Glomerular endothelial cell (primary cell): ENCODE results near the gene MED4. TPM values are rescaled to one million over a fixed set of nuclear protein-coding genes. Genes with fewer than 3 reads are reported as not detected.
"Not testable (repeated sequence)": the region's sequence is repeated elsewhere in the genome, so short reads cannot be mapped to it uniquely, and the experiment has no call there.

ENCODE experiments used
- DNase-seq: peaks from one replicate; pipeline ENCODE4 v3.0.0-alpha.2; 2011; ENCODE audit warnings: low read depth, low spot score; ENCODE audit errors: extremely low read depth
- total RNA-seq: library from RNA; depleted of rRNA; stranded (reverse); fragments of >200 nt; gene quantifications from 2 replicates; pipeline ENCODE4 v1.2.3, GENCODE V29; 2015

The MED4 gene
- total RNA-seq, 1 donor from 2014 or later, result 26.3 TPM

DNA sequence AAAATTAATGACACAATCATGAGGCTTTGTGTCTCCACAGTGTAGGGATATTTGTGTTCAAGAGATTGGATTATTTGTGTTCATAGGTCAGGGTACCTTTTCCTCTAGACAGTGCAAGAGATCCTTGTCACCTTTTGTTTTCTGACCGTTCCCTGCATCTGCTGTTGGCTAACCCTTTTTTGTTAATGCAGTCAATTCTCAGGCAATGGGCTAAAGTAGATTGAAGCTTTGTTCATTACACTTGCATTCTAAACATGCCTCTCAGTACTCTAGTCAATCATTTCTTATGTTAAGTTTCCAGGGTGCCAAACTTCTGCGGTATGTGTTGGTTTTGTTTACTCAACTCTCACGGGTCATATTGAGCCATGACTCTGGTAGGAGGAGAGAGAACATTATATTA lies 1.8 kb upstream of the MED4 start:
- no peak for DNase-seq

DNA sequence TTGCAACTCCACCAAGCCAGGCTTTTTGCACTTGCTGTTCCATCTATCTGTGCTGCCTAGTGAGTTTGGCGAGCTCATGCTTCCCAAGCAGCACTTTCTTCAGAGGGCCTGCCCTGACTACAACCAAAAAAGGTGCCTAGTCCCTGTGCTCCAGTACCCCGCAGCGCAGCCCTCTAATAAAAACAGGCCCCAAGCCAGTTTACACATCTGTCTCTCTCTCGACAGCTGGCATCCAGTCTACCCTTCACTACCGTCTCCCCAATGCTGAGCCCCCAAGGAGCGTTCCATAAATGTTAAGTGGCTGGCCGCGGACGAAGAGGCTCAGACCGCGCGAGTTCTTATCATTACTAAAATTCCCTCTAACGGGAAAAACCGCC lies 512 bp downstream of the MED4 start:
- DNase-seq, result no peak

DNA sequence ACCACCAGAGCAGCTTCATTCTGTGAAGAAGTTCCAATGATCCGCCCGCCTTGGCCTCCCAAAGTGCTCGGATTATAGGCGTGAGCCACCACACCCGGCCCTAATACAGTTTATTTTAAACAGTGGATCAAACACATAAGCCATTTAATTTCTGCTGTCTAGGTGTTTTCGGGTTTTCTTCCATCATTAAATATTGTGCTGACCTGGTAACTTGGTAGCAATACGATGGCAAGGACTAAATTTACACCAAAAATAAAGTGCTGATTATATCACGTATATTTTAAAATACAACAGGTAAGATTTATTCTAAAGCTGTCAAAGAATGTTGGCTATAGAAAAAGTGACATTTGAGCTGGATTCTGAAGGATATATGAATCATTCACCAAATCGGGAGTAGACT lies 1.3 kb downstream of the MED4 start:
- no peak for DNase-seq

DNA sequence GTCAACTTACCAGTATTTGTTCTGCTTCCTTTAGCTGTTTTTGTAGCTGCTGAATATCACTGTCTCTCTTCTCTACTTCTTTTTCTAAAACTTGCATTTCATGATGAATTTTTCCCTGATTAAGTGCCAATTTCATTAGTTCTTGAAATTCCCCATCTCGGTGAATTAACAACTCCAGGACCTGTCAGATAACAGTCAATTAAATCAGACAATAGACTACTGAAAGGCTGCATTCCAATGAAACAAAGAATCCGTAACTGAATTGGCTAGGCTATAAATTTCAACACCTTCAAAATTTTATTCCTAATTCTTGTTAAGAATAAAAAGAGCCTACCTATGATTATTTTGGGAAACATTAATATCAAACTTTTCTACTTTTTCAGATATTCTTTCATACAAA lies 8.6 kb downstream of the MED4 start:
- no peak for DNase-seq

DNA sequence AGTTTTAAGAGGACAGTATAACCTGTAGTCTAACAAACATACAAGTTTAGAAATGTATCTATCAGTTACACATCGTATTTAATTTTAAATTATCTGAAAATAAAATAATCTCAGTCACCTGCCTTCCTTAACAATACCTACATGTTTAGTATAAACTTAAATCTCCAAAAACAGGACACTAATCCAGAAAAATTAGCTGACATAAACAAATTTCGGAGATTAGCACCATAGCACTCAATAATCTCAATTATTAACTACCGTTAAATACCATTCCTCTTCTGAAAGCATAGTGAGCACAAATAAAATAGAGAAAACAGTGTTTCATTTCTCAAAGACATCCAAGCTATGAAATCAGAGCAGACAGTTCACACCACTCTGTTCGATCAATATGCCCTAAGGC lies 13.2 kb downstream of the MED4 start:
- no peak for DNase-seq

DNA sequence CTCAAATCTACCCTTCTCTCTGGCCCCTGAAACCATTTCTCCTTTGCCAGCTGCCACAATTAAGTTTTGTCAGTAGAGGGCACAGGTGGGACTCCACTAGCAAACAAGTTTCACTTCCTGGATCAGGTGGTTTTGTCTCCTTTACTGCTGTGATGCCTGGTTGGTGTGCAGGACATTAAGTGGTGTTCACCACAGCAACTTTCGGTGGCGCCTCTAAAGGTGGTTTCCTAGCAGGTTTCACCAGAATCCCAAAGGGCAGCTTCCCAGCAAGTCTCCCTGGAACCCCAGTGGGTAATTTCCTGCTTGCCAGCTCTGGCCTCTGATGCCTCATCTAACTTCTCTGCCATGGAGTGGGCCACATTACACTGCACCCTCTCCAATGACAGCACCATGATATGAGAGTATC lies 16.6 kb downstream of the MED4 start:
- DNase-seq, result no peak

DNA sequence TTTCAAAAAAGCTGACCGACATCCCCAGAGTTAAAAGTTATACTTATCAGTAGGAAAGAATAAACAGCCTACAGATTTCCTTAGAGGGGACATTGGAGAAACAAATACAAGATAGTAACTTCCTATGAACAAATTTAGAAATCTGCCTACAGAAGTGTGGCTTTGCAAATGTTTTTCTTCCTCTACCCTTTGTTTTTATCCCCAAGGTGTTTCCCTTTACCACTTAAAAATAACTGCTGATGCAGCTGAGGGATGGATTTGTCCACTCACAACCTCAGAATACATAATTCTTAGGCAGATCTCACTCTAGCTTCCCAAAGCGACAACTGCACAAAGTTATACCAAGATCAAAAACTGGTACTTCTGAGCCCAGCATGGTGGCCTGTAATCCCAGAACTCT lies 20.9 kb downstream of the MED4 start:
- no peak for DNase-seq

DNA sequence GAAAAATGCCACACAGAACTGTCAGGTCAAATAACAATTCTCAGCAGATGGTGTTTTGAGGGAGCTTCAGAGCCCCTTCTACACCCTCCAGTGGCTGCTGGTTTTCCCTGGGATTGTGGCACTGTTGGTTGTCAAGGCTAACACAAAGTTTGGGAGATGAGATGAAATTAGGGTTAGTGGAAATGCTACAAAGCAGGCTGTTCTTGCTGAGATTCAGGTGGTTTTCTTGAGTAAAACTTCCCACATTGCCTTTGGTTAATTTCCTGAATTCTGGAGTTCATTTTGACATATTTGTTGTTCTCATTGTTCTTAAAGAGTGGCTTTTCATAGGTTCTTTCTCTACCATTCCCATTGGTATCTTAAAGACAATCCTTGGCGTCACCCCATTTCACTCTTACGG lies 22.1 kb downstream of the MED4 start:
- no peak for DNase-seq

DNA sequence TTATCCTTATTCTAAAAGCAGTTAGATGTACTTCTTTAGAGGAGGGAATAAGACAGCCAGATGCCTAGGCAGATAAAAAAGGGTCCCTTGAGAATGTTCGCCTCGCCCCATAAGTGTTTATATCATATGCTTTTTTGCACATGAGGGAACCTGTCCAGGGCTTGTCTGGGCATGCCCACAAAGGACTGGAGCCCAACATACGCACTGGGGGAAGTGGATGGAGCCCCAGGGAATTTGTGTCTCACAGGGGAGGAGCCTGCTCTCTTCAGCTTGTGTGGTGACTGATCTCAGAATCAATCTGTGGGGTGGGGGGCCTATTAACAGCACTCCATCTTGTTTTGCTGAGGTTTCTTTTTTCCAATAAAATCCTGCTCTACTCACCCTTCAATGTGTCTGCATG lies 22.6 kb downstream of the MED4 start:
- DNase-seq, result no peak

DNA sequence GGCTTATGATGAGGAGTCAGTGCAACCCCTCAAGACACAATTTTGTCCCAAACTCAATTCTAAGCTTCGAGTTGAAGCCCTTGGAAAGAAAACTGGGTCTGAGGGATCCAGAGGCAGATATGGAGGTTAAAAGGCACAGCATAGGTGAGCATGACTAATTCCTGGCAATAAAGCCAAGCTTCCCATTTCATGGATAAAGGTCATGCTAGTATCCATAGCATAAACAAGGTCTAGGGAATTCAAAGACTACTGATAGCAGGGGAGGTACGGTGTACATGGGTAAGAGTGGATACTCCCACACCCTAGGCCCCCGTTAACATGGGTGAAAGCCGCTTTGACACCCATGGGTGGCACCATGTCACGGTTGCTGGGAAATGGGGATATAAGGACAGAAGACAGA lies 24.0 kb downstream of the MED4 start:
- no peak for DNase-seq

DNA sequence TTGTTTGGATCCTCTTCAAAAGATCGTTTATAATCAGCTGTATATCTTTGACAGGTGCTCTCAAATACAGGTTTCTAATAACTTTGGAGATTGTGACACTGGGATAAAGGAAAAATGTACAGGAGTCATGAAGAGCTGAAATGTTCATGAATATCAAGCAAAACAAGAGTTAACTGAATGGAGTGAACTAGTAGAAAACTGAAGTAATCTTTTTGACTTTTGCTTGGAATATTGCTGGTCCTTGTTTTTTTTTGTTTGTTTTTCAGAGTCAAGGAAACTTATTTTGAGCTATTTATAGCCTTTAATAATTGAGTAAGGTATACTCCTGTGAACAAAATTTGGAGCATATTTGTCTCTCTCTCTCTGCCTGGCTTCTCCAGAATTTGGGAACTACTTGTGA lies 25.3 kb downstream of the MED4 start:
- DNase-seq, result no peak

DNA sequence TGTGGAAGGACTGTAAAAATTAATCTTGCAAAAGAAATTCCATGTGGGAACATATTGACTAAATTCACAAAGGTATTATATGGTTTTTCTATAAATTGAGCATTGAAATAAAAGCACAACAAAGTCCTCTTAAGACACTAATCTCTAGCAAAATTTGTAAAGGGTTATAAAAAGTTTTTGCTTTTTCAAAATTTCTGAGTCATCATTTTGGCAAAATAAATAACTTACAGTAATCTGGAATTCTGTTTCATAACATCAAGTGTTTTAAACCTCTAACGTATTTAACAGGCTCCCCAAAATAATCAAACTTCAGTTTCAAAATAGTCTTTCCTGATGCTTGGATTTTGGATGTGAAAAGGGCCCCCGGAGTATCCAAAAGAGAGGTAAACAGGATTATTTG lies 26.0 kb downstream of the MED4 start:
- no peak for DNase-seq

DNA sequence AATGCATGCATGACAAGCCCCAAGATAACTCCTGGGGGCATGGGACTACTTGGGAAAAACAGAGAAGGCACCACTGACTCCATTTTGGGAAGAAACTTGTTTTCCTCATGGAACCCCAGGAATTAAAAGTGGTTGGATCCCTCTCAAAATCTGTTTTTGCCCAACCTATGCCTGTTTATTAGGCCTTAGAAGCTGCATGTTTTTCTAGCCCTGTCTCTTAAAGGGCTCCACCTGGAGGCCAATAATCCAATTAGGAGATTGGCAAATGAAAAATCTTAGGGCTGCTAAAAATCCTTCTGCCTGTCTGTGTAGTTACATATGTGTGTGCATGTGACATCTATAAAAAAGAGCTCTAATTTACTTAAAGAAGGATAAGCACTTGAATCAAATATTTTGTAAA lies 26.9 kb downstream of the MED4 start:
- no peak for DNase-seq

DNA sequence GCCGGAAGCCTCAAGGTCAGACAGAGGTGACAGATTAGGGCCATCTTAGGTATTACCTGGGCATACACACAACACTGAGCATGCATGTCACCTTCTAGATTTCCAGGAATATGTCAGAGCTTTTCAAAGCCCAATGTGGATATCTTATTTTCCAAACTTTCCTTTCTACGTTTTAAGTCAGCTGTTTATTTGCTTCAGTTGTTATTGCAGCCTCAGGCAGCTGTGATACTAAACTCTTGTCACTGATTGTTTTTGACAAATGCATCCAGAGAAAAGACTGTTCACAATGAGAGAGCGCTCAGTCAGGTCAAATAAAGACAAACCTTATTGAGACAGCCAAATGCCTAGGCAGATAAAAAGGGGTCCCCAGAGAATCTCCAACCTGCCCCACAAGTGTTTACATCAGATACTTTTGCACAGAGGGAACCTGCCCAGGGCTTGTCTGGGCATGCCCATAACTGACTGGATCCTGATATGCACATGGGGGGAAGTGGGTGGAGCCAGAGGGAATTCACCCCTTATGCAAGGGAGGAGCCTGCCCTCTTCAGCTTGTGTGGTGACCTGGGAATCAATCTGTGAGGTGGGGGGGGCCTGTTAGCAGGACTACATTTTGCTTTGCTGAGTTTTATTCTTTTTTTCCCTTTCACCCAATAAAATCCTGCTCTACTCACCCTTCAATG lies 28.5 kb downstream of the MED4 start:
- no peak for DNase-seq

DNA sequence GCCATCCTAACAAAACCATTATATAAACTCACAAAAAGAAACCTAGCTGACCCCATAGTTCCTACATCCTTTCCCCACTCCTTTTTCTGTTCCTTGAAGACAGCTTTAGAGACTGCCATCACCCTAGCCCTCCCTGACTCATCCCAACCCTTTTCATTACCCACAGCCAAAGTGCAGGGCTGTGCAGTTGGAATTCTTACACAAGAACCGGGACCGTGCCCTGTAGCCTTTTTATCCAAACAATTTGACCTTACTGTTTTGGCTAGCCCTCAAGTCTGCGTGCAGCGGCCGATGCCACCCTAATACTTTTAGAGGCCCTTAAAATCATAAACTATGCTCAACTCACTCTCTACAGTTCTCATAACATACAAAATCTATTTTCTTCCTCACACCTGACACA lies 35.0 kb downstream of the MED4 start:
- DNase-seq, result not testable (repeated sequence)

DNA sequence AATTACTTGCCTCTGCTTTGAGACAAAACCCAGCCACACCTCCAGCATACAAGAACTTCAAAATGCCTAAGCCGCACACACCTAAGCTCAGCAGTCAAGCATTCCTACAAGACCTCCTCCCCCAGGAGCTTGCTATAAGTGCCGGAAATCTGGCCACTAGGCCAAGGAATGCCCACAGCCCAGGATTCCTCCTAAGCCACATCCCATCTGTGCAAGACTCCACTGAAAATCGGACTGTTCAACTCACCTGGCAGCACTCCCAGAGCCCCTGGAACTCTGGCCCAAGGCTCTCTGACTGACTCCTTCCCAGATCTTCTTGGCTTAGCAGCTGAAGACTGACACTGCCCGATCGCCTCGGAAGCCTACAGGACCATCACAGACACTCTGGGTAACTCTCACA lies 36.4 kb downstream of the MED4 start:
- DNase-seq, result not testable (repeated sequence)

DNA sequence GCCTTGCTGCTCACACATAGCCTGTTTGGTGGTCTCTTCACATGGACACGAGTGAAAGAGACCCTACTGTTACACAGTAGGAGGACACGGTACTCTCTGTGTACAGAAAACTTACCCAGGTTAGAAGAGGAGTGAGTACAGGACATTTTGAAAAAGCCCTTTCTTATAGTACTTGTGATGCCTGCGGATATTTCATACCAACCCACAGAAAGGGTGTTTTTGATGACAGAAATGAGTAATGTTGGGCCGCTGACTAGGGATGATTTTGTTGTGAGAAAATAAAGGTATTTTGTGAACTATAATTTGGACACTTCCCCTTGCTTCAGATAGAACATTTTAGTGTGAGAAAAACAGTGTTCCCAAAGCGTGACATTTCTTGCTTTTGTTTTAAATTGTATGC lies 39.2 kb downstream of the MED4 start:
- no peak for DNase-seq

DNA sequence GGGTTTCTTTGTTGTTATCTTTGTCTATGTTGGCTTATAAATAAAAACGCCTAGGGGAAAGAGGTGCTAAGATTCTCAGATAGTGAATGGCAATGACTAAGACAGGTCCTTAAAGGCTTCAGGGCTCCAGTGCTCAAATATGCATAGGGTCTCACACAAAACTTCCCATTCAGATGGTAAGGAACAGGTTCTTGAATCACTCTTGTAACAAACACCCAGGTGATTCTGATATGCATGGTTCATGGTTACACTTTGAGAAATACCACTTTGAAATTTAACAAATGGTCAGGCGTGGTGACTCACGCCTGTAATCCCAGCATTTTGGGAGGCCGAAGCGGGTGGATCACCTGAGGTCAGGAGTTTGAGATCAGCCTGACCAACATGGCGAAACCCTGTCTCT lies 40.3 kb downstream of the MED4 start:
- DNase-seq, result no peak

DNA sequence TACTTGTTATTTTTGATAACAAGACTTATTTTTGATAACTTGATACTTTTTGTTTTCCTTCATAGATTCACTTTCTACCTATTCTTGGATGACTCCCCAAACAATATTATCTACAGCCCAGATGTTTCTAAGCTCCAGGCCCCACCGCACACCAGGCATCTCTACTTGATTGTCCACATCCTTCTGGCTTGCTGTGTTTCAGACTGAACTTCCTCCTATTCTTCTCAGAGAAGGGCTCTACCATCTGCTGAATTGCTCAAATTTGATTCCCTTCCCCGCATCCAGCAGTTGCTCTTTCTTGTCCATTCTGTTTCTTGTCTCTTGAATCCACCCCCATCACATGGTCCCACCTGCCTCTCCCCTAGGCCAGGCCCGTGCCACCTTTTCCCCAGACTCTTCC lies 44.4 kb downstream of the MED4 start:
- DNase-seq, result no peak

DNA sequence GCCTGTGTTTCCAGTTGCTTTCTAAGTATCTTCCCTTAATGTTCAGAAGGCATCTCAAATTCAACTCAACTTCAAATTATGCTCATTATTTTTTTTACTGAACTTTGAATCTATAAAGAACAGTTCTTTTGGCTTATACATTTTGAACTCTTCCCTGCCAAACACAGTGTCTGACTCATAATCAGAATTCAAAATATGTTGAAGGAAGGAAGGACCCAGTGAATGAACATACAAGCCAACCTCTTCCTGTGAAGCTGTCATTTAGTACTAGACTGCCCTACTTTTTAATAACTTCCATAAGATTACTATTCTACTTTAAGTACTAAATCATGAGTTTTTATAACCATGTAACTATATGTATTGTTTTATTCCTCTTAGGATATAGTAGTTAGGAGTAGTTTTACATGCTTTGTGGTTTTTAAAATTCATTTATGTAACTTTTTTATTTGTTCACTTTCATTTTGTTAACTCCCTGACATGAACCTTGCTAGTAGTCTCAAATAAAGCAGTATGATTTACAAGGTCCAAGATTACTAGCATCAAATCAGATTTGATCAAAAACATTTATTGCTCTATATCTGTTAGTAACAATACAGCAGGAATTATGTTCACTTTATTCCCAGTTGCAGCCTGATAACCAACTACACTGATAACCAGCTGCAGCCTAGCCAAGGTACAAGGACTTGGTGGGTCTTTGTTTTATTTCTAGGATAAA lies 51.0 kb downstream of the MED4 start:
- DNase-seq, result no peak

DNA sequence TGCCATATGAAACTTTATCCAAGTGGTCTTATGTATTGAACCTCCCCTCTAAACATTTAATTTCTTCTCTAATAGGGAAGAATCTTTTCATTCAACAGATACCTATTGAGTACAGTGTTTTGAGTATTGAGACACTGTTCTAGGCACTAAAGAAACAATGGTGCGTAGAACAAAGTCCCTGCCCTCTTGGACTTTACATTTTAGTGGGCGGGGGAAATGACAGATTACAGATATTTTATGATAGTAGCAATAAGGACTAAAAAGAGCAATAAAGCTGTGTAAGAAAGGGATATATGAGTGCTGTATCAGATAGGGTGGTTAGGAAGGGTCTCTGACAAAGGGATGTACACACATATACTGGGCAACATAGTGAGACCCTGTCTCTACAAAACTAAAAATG lies 52.0 kb downstream of the MED4 start:
- DNase-seq, result no peak

DNA sequence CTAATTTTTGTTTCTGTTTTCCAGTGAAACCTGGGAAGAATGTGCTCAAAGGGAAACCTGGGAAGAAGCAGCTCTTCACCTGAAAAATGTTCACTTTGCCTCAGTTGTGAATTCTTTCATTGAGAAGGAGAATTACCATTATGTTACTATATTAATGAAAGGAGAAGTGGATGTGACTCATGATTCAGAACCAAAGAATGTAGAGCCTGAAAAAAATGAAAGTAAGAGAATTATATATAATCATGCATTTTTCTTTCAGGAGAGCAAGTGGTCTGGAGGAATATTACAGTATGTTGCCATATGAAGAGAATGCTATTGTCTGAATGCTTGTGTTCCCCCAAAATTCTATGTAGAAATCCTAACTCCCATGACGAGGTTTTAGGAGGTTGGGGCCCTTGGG lies 54.0 kb downstream of the MED4 start:
- no peak for DNase-seq

DNA sequence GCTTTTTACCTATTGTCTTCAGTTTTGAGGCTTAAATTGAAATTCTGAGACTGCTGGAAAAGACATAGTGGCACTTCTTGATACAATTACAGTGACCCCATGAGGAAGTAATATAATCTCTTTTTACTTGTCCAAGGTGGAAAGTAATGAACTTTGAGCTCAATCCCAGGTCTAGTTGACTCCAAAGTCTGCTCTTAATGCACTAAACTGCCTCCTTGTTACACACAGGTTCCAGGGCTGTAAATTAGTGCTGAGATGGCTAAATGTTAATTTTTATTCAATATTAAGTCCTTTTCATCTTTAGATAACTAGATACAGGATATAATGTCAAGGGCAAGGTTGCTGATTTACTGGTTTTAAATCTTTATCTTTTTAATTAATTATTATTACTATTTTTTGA lies 54.9 kb downstream of the MED4 start:
- no peak for DNase-seq
